Epidermal melanocyte (primary cell): ENCODE data around the gene BHLHE23.

ENCODE experiments used
- DNase-seq: peaks from one replicate; pipeline ENCODE4 v3.0.0; 2011; ENCODE audit warnings: low spot score; ENCODE audit not compliant: insufficient read length

The BHLHE23 gene

GRCh38 chr20:62993856-62994494 is 12.8 kb downstream of the BHLHE23 start:
- DNase-seq: no peak

- no peak for DNase-seq
These were observed 14.9 kb downstream of the BHLHE23 start for GRCh38 chr20:62991863-62992262.

GRCh38 chr20:62991196-62991807 is 15.5 kb downstream of the BHLHE23 start:
- no peak for DNase-seq

GRCh38 chr20:62990306-62990825 is 16.4 kb downstream of the BHLHE23 start:
- no peak for DNase-seq

GRCh38 chr20:62989201-62989601 is 17.6 kb downstream of the BHLHE23 start:
- DNase-seq: no peak

- DNase-seq: no peak
These were observed 19.6 kb downstream of the BHLHE23 start for GRCh38 chr20:62987114-62987513.

- DNase-seq: no peak
These were observed 20.4 kb downstream of the BHLHE23 start for GRCh38 chr20:62986257-62986800.

GRCh38 chr20:62985444-62985778 is 21.4 kb downstream of the BHLHE23 start:
- DNase-seq: no peak

GRCh38 chr20:62984666-62985443 is 21.9 kb downstream of the BHLHE23 start:
- no peak for DNase-seq

GRCh38 chr20:62983210-62983609 is 23.6 kb downstream of the BHLHE23 start:
- no peak for DNase-seq

GRCh38 chr20:62982124-62983075 is 24.4 kb downstream of the BHLHE23 start:
- no peak for DNase-seq

GRCh38 chr20:62980970-62981369 is 25.8 kb downstream of the BHLHE23 start:
- DNase-seq: no peak

GRCh38 chr20:62980380-62980960 is 26.3 kb downstream of the BHLHE23 start:
- no peak for DNase-seq

GRCh38 chr20:62979876-62980373 is 26.8 kb downstream of the BHLHE23 start:
- DNase-seq: no peak

- no peak for DNase-seq
These were observed 27.5 kb downstream of the BHLHE23 start for GRCh38 chr20:62979310-62979709.

- DNase-seq: no peak
These were observed 28.2 kb downstream of the BHLHE23 start for GRCh38 chr20:62978561-62978943.

GRCh38 chr20:62977613-62978560 is 28.9 kb downstream of the BHLHE23 start:
- no peak for DNase-seq

GRCh38 chr20:62976886-62977285 is 29.9 kb downstream of the BHLHE23 start:
- DNase-seq: no peak

- no peak for DNase-seq
These were observed 30.8 kb downstream of the BHLHE23 start for GRCh38 chr20:62975812-62976508.
